Breast epithelium (tissue), 4 donors: Measurements from ENCODE around the gene MIP. TPM values are rescaled to one million over a fixed set of nuclear protein-coding genes. Genes with fewer than 3 reads are reported as not detected.

Source experiments
- DNase-seq, 2 donors: peaks; one replicate each; pipeline ENCODE4 v3.0.0-alpha.2; 2019; ENCODE audit warnings: low spot score in 2 of 2
- H3K27ac ChIP-seq, 2 donors: fragments of 200-600 bp; sonication (generic) in 1 of 2; one replicate each; pipeline ENCODE4 v1.5.1; 2016 to 2019; ENCODE audit warnings: mild to moderate bottlenecking in 1 of 2
- H3K27me3 ChIP-seq, 2 donors: fragments of 200-600 bp; sonication (generic) in 1 of 2; one replicate each; pipeline versions ENCODE4 v1.5.1 to v1.6.0; 2017 to 2019; ENCODE audit warnings: control low read depth in 1 of 2, mild to moderate bottlenecking in 1 of 2
- H3K36me3 ChIP-seq: fragments of 200-600 bp; one replicate; pipeline ENCODE4 v1.5.1; 2019
- H3K4me1 ChIP-seq, 2 donors: fragments of 200-600 bp; sonication (generic); one replicate each; pipeline ENCODE4 v1.5.1; 2016 to 2019; ENCODE audit warnings: control low read depth in 1 of 2
- H3K4me3 ChIP-seq, 3 donors: fragments of 200-600 bp; sonication (generic); 1 replicate in 2 of 3; 2 replicates in 1 of 3; pipeline ENCODE4 v1.5.1; 2016 to 2019; ENCODE audit warnings: mild to moderate bottlenecking in 3 of 3, moderate library complexity in 2 of 3
- H3K9me3 ChIP-seq, 2 donors: fragments of 200-600 bp; sonication (generic) in 1 of 2; one replicate each; pipeline ENCODE4 v1.5.1; 2016 to 2019; ENCODE audit warnings: control low read depth in 1 of 2
- CTCF ChIP-seq, 3 donors: fragments of 450-650 bp; IDR thresholded peaks; one replicate each; pipeline ENCODE4 v1.5.1; 2016 to 2017; ENCODE audit warnings: antibody characterized with exemption in 3 of 3, mild to moderate bottlenecking in 3 of 3, moderate library complexity in 3 of 3
- POLR2A ChIP-seq: fragments of 450-650 bp; IDR thresholded peaks from one replicate; pipeline ENCODE4 v1.6.1; 2016; ENCODE audit warnings: antibody characterized with exemption, mild to moderate bottlenecking, moderate library complexity
- POLR2AphosphoS5 ChIP-seq, 3 donors: sonication (generic); formaldehyde crosslinking; IDR thresholded peaks; one replicate each; pipeline ENCODE4 v1.6.1; 2017; ENCODE audit warnings: antibody characterized with exemption in 3 of 3
- intact Hi-C: fragments of 100-400 bp; cut with DNase I; formaldehyde crosslinking; loops from one replicate; pipeline ENCODE4 v1.15.1; 2023; ENCODE audit warnings: low total_unique reads
- total RNA-seq, 3 donors: library from RNA; depleted of rRNA; stranded (reverse); fragments of >200 nt; gene quantifications; one replicate each; pipeline ENCODE4 v1.1.0, GENCODE V29; 2016

Gene MIP
- total RNA-seq, 3 donors from 2014 or later, result not detected

- intact Hi-C loops, result no loop called here
- H3K36me3 ChIP-seq, result no peaks in the 10 kb centered on the region
- H3K9me3 ChIP-seq, result no peaks in the 10 kb centered on the region
- H3K27me3 ChIP-seq, result no peaks in the 10 kb centered on the region
- no peak for DNase-seq
- no peaks in the 10 kb centered on the region for H3K4me1 ChIP-seq
- no peak overlapping the region for H3K27ac ChIP-seq
- no peak overlapping the region for H3K4me3 ChIP-seq
- no peak for TF ChIP-seq POLR2A
- no peak for TF ChIP-seq POLR2AphosphoS5 (IDR thresholded peaks at IDR 0.05)
These were observed 34.0 kb downstream of the MIP start for GRCh38 chr12:56420411-56420810.

- intact Hi-C loops, result no loop called here
- no peak overlapping the region for H3K27ac ChIP-seq
- no peak for DNase-seq
- no peak overlapping the region for H3K4me3 ChIP-seq
- H3K9me3 ChIP-seq, result no peaks in the 10 kb centered on the region
- no peaks in the 10 kb centered on the region for H3K27me3 ChIP-seq
- H3K4me1 ChIP-seq, result no peaks in the 10 kb centered on the region
- no peak for TF ChIP-seq CTCF (IDR thresholded peaks at IDR 0.05)
- TF ChIP-seq POLR2A, result no peak
- no peak for TF ChIP-seq POLR2AphosphoS5 (IDR thresholded peaks at IDR 0.05)
- H3K36me3 ChIP-seq, result no peaks in the 10 kb centered on the region
These were observed 36.7 kb downstream of the MIP start for GRCh38 chr12:56417739-56418138.

- intact Hi-C loops, result no loop called here
- no peaks in the 10 kb centered on the region for H3K4me1 ChIP-seq
These were observed 40.1 kb downstream of the MIP start for GRCh38 chr12:56414401-56414800.

GRCh38 chr12:56413392-56413791, 41.1 kb downstream of the MIP start:
- Histone ChIP-seq H3K27ac (no peak overlapping the region), H3K27me3 (no peaks in the 10 kb centered on the region), H3K36me3 (no peaks in the 10 kb centered on the region), H3K4me3 (no peak overlapping the region), H3K4me1 (no peaks in the 10 kb centered on the region), H3K9me3 (no peaks in the 10 kb centered on the region)
- DNase-seq, result no peak
- TF ChIP-seq POLR2A, result no peak
- no peak for TF ChIP-seq POLR2AphosphoS5 (IDR thresholded peaks at IDR 0.05)
- TF ChIP-seq CTCF (IDR thresholded peaks at IDR 0.05), result no peak
- intact Hi-C loops, result no loop called here

More at GRCh38 chr12:56414401-56414800, 40.1 kb downstream of the MIP start:
- no peak overlapping the region for H3K27ac ChIP-seq
- no peak for DNase-seq
- TF ChIP-seq CTCF (IDR thresholded peaks at IDR 0.05), result no peak
- no peak for TF ChIP-seq POLR2A
- TF ChIP-seq POLR2AphosphoS5 (IDR thresholded peaks at IDR 0.05), result no peak
- no peak overlapping the region for H3K4me3 ChIP-seq
- no peaks in the 10 kb centered on the region for H3K27me3 ChIP-seq
- H3K9me3 ChIP-seq, result no peaks in the 10 kb centered on the region
- H3K36me3 ChIP-seq, result no peaks in the 10 kb centered on the region

- H3K27me3 ChIP-seq, result no peaks in the 10 kb centered on the region
- intact Hi-C loops, result no loop called here
- no peaks in the 10 kb centered on the region for H3K36me3 ChIP-seq
- DNase-seq, result no peak
- no peak overlapping the region for H3K4me3 ChIP-seq
- no peaks in the 10 kb centered on the region for H3K4me1 ChIP-seq
- H3K27ac ChIP-seq, result no peak overlapping the region
- TF ChIP-seq POLR2A (no peak), CTCF (IDR thresholded peaks at IDR 0.05) (no peak), POLR2AphosphoS5 (IDR thresholded peaks at IDR 0.05) (no peak)
- no peaks in the 10 kb centered on the region for H3K9me3 ChIP-seq
These were observed 42.4 kb downstream of the MIP start for GRCh38 chr12:56411781-56412639.
